Cardiac fibroblast (primary cell): ENCODE data around the gene ZNF223.

Source experiments
- DNase-seq, 2 donors: peaks; one replicate each; pipeline versions ENCODE4 v3.0.0 to v3.0.0-alpha.2; 2010; ENCODE audit warnings: low read depth in 2 of 2
- H3K4me3 ChIP-seq, 2 donors: replicated peaks in 1 of 2; 1 replicate in 1 of 2; 2 replicates in 1 of 2; pipeline ENCODE4 v1.5.1; 2011; ENCODE audit warnings: low read depth in 2 of 2, low read length in 2 of 2, mild to moderate bottlenecking in 2 of 2, moderate library complexity in 1 of 2
- TF ChIP-seq, protein P1 (sequence below): IDR thresholded peaks from one replicate; pipeline ENCODE4 v1.5.1; 2011; ENCODE audit warnings: low read depth, mild to moderate bottlenecking, low read length, inconsistent platforms

The ZNF223 gene

GRCh38 chr19:44010468-44010867, 41.4 kb upstream of the ZNF223 start:
- DNase-seq = no peak
- no peak overlapping the region for H3K4me3 ChIP-seq
- TF ChIP-seq, protein P1, sequence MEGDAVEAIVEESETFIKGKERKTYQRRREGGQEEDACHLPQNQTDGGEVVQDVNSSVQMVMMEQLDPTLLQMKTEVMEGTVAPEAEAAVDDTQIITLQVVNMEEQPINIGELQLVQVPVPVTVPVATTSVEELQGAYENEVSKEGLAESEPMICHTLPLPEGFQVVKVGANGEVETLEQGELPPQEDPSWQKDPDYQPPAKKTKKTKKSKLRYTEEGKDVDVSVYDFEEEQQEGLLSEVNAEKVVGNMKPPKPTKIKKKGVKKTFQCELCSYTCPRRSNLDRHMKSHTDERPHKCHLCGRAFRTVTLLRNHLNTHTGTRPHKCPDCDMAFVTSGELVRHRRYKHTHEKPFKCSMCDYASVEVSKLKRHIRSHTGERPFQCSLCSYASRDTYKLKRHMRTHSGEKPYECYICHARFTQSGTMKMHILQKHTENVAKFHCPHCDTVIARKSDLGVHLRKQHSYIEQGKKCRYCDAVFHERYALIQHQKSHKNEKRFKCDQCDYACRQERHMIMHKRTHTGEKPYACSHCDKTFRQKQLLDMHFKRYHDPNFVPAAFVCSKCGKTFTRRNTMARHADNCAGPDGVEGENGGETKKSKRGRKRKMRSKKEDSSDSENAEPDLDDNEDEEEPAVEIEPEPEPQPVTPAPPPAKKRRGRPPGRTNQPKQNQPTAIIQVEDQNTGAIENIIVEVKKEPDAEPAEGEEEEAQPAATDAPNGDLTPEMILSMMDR = no peak

DNA sequence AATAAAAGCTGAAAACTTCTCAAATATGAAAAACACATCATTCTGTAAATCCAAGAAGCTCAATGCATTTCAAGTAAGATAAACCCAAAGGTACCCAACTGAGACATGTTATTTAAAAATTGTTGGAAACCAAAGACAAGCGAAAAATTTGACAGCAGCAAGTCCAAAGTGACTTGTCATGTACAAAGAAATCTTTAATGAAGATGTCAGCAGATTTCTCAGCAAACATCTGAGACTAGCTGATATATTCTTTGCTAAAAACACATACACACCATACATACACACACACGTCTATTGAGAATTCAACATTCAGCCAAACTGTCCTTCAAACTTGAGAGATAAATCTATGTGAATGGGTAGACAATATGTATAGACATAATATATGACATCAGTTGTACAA, 32.3 kb upstream of the ZNF223 start:
- DNase-seq = no peak
- no peak overlapping the region for H3K4me3 ChIP-seq
- TF ChIP-seq, protein P1 = no peak

- no peak overlapping the region for H3K4me3 ChIP-seq
- TF ChIP-seq, protein P1 = no peak
Measured at GRCh38 chr19:44021221-44021620, 30.6 kb upstream of the ZNF223 start.

GRCh38 chr19:44024900-44025216, 27.0 kb upstream of the ZNF223 start:
- DNase-seq = no peak
- H3K4me3 ChIP-seq = peak overlapping the region; percentile 78 to 90
- TF ChIP-seq, protein P1 = no peak

More at GRCh38 chr19:44021221-44021620, 30.6 kb upstream of the ZNF223 start:
- no peak for DNase-seq

DNA sequence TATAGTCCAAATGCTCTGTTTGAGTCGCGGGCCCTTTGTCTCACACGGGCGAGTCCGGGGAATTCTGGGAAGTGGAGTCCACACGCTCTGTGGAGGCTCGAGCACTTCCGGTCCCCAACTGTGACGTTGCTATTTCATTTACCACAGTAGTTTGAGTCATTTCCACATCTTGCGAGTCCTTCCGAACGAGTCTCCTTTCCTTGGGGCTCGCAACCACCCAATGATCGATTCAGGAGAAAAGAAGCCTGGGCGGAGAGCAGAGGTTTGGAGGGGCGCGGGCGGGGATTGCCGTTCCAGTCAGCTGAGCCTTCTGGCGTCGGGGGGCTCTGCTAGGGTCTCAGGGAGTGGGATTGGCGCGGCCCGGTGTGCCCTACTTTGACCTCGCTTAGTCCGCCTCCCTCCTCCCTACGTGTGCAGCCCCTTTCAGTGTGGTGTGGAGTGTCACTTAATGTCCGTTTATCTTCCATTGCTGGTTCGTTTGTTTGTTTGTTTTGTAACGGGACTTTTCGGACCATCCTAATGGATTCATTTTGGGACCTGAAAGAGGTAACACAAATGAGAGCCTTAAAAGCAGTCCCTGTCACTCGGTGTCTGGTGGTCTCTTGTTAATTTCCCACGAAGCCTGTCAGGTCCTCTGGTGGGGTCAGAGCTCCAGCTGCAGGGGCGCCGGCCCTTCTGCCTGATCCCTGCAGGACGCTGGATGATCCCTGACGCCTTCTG, 26.5 kb upstream of the ZNF223 start, which contains the start of gene ZNF222:
Gene ZNF222, plus strand, starts transcription at position 163 of the 720 bp plus-strand sequence. Its CDS starts 58 bp downstream, at position 221.
- DNase-seq = peak; percentile 89 to 93
- TF ChIP-seq, protein P1 = no peak
- peak within 1 kb of the TSS; percentile 78 to 90 for H3K4me3 ChIP-seq

DNA sequence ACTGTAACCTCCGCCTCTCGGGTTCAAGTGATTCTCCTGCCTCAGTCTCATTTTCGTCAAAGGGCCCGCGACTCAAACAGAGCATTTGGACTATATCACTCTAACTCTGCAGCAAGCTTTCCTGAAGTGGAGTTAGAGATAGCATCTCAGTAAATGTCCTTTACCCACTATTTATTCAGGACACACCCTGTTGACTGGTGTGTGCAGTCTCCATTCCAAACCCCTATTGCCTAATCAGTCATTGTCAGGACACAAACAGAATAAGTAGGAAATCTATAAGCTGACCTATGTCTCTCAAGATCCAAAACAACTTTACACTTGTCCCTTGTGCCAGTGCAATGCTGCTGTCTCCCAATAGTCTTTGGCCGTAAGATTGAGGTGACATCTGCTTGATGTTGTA, 25.2 kb upstream of the ZNF223 start:
- no peak overlapping the region for H3K4me3 ChIP-seq
- TF ChIP-seq, protein P1 = no peak
- no peak for DNase-seq
